HG02759 (cell line): ENCODE results near the gene NLGN3.
A peak's percentile ranks its signal among the peaks of the same experiment; 100 is the strongest.

Experiments used
- ATAC-seq: cut with Tn5 transposase; IDR thresholded peaks from one replicate; pipeline ENCODE4 v1.9.1; 2021; ENCODE audit warnings: mild to moderate bottlenecking, moderate library complexity; ENCODE audit not compliant: unreplicated experiment

Gene NLGN3

GRCh38 chrX:71144651-71145050 is at the start of gene NLGN3:
Gene NLGN3, plus strand, starts transcription at chrX:71144841. Its CDS starts 2,909 bp downstream, at chrX:71147750.
- ATAC-seq, result no peak

DNA sequence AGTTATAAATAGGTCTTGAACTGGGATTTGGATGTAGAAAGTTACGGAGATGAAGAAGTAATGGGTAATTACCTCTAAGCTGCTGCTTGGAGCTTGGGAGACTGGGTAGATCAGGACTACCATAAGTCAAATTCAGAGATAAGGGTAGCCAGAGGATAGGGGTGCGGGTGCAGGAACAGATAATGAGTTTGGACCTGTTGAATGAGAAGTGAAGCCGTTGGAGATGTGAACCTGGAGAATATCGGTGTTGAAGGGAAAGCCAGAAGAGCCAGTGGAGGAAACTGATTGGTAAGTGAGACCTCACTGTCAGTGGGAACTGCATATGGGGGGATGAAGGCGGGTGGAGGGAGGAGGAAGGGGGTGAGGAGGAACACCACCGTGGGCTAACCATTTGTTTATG is 49.6 kb upstream of the NLGN3 start:
- no peak for ATAC-seq

- ATAC-seq, result peak; percentile 91
These were observed 49.1 kb upstream of the NLGN3 start, which contains the start of gene FOXO4 for GRCh38 chrX:71095555-71095980. Gene FOXO4, plus strand, starts transcription at chrX:71095851. Its CDS starts 678 bp downstream, at chrX:71096529.

GRCh38 chrX:71095981-71096759 is 48.5 kb upstream of the NLGN3 start:
- peak; percentile 26 for ATAC-seq

DNA sequence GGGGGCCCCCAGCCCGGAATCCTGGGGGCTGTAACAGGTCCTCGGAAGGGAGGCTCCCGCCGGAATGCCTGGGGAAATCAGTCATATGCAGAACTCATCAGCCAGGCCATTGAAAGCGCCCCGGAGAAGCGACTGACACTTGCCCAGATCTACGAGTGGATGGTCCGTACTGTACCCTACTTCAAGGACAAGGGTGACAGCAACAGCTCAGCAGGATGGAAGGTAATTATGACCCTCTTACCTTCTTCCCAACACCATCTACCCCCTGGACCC is 47.9 kb upstream of the NLGN3 start:
- ATAC-seq, result no peak

DNA sequence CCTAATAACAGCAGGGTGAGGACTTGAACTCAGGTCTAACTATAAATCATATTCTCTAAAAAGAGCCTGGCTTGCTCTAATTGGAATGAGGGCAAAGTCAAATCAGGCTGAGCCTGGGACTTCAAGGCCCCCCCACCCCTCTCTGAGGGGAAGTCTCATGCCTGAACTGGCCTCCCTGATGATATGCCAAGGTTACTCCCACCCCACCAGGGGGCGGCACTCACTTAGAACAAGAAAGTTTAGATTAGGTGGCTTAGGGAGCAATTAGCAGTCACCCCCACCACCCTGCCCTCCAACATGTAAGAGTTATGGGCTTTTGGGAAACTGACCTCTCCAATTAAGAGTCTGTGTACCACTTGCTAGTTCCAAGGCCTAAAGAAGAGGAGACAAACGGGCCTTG is 46.3 kb upstream of the NLGN3 start:
- ATAC-seq, result no peak

- no peak for ATAC-seq
These were observed 45.6 kb upstream of the NLGN3 start for GRCh38 chrX:71098951-71099506.

GRCh38 chrX:71099736-71100135 is 44.9 kb upstream of the NLGN3 start:
- ATAC-seq, result no peak

- ATAC-seq, result no peak
These were observed 43.8 kb upstream of the NLGN3 start for GRCh38 chrX:71100581-71101505.

DNA sequence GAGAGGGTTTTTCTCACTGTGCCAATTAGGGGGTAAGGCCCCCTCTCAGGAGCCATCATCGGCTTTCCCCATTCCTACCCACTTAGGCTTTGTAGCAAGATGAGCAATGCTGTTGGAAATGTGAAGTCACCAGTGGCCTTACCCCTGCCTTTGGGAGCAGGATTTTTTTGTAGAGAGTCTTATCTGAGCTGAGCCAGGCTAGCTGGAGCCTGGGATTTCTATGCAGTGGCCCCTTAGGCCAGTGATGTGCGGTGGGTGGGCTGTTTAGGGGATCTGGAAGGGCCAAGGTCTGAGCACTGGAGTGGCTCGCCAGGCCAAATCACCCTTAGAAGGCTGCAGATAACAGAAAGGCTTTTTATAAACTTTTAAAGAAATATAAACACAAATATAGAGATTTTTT is 42.3 kb upstream of the NLGN3 start:
- ATAC-seq, result no peak

- peak; percentile 65 for ATAC-seq
These were observed 41.3 kb upstream of the NLGN3 start for GRCh38 chrX:71103110-71103983.

GRCh38 chrX:71105628-71106027 is 39.0 kb upstream of the NLGN3 start:
- ATAC-seq, result no peak

DNA sequence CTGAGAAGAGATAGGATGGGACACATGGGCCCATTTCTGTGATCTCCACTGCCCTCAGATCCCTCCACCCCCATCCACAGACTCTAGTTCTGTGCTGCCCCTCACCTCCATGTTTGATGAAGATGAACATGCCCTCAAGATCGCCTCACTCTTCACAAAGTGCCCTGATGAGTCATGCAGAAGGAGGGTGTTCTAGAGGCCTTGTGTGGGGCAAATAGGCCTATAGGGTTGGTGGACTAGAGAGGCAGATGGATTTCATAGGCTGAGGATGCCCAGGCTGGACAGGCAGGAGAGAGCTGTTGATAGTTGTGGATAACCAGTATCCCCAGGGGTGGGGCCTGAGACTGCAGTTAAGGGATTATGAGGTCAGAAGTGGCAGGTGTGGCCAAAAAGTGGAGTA is 38.2 kb upstream of the NLGN3 start, which contains the start of gene CXorf65:
Gene CXorf65 (minus strand): TSS at position 314 of the 400 bp plus-strand sequence. CDS start 184 bp downstream, at position 130.
- no peak for ATAC-seq

GRCh38 chrX:71107245-71107644 is 37.4 kb upstream of the NLGN3 start:
- ATAC-seq, result no peak

GRCh38 chrX:71107762-71108360 is 36.8 kb upstream of the NLGN3 start:
- ATAC-seq, result no peak

DNA sequence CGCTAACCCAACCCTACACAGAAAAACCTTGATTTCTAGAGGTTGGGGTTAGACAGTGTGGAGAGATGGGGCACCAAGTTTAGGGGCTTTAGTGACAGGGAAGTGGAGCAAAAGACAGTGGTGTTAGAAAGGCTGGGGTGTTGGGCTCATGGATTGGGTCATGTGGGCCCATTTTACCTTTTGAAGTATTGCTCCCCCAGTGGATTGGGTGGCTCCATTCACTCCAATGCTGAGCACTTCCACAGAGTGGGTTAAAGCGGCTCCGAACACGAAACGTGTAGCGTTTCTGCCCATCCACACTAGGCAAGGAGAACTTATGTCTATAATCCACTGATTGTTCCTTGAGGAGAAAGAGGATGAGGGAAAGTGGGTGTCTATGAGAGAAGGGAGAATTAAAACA is 35.6 kb upstream of the NLGN3 start:
- no peak for ATAC-seq

DNA sequence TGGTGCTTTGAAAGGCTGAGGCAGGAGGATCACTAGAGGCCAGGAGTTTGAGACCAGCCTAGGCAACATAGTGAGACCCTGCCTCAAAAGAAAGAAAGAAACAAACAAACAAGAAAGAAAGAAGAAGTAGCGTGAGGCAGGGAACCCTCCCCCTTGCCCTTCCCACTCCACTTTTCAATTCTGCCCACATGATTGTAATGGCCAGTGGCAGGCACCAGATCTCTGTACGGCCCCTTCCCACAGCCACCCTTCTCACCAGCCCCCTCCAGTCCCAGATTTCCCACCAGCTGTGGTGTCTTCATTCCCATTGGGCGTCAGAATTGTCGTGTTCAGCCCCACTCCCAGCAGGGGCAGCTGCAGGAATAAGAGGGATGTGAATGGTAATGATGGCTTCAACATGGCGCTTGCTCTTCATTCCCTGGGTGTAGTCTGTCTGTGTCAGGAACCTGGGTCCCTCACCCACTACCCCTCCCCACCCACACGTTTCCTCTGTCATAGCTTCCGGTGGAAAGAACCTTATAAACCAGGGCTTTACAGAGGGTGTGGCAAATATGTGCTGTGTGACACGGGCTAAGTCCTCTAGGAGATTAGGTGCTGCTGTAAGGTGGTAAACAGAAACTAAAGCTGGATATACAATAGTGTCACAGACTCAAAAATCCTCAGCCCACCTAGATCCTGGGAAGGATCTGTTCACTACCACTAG is 33.3 kb upstream of the NLGN3 start, which contains the start of gene IL2RG:
Gene IL2RG (minus strand): TSS at position 437 of the 703 bp plus-strand sequence. CDS start 38 bp downstream, at position 399.
- ATAC-seq, result peak; percentile 96

DNA sequence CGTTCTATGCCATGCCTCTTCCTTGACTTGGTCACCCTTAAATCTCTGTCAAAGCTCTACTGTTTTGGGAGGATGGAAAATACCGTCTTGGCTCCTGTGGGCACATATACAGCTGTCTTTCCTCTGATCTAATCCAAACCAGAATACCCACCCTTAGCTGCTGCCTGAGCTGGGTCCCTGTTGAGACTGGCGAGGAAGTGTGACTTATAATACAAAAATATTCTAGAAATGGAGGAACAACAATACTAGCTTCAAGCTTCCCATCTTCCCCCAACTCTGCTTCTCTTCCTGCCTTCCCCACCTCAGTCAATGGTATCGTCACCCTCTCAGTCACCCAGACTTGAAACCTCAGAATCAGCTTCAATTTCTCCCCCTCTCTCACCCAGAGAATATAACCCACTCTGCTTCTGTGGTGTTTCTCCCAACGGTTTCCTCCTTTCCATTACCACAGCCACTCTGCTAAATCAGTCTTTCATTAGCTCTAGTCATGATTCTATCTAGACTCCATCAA is 32.7 kb upstream of the NLGN3 start:
- ATAC-seq, result peak; percentile 30

DNA sequence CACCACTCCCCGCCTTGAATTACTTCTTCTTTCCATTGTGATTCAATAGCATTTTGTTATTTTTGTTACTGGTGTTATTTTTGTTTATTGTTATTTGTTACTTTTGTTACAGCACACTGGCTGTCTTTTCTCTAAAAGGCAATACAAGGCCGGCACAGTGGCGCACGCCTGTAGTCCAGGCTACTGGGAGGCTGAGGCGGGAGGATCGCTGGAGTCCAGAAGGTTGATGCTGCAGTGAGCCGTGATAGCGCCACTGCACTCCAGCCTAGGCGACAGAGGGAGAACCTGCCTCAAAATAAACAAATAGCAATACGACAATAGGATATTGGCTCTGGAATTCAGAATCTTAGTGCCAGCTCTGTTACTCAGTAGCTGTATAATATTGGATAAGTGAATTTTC is 27.3 kb upstream of the NLGN3 start:
- no peak for ATAC-seq
